Stimulated activated CD8-positive, alpha-beta memory T cell treated with anti-CD3 and anti-CD28 coated beads, Interleukin-12 subunit alpha, Interleukin-12 subunit beta, amount 100 ng/mL, for 24 hours (primary cell): Measurements from ENCODE around the gene C12orf56.
"Not testable (repeated sequence)": the region's sequence is repeated elsewhere in the genome, so short reads cannot be mapped to it uniquely, and the experiment has no call there.

Experiments
- DNase-seq: peaks from one replicate; pipeline ENCODE4 v3.0.0-alpha.2; 2020; ENCODE audit errors: extremely low read depth

The C12orf56 gene

GRCh38 chr12:64387197-64387816 lies 3.3 kb downstream of the C12orf56 start:
- DNase-seq = no peak

- no peak for DNase-seq
Observed at GRCh38 chr12:64385468-64385867, 5.1 kb downstream of the C12orf56 start.

GRCh38 chr12:64385019-64385418 lies 5.5 kb downstream of the C12orf56 start:
- no peak for DNase-seq

DNA sequence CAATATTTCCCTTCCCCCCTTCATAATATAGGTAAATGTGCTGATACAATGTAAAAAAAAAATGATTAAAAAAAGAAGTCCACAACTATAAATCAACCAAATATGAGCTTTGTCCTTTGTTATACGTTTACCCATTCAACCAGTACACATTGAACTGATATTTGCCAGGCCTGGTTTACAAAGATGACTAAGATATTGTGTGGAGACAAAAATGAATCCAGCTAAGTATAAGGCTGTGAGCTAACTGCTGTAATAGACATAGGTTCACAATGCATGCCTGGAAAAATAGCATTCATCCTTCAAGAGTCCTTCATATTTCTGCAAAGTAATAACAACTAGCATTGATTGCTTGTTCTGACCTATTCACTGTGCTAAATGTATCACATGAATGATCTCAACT lies 6.9 kb downstream of the C12orf56 start:
- no peak for DNase-seq

GRCh38 chr12:64362721-64363305 lies 27.7 kb downstream of the C12orf56 start:
- no peak for DNase-seq

DNA sequence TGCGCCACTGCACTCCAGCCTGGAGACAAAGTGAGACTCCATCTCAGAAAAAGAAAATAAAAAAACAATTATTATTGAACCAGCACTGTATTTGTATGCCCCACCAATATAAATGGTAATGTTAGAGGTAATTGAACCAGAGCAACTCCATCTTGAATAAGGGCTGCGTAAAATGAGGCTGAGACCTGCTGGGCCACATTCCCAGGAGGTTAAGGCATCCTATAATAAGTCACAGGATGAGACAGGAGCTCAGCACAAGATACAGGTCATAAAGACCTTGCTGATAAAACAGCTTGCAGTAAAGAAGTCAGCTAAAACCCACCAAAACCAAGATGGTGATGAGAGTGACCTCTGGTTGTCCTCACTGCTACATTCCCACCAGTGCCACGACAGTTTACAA lies 29.4 kb downstream of the C12orf56 start:
- DNase-seq = not testable (repeated sequence)

DNA sequence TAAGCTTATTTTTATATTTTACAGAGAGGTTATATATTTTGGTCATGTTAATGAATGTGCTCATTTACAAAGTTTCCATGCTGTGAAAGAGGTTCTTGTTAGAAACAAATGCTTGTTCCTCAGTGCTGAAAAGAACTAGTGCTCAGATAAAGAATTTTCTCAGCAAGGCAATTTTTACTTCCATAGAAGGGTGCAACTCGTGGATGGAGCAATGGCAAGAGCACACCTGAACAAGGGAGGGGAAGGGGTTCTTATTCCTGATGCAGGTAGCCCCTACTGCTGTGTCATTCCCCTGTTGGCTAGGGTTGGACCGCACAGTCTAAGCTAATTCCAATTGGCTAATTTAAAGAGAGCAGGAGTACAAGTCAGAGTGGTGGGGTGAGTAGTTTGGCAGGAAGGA lies 34.3 kb downstream of the C12orf56 start:
- not testable (repeated sequence) for DNase-seq

- no peak for DNase-seq
Observed at GRCh38 chr12:64352181-64352580, 38.4 kb downstream of the C12orf56 start.

DNA sequence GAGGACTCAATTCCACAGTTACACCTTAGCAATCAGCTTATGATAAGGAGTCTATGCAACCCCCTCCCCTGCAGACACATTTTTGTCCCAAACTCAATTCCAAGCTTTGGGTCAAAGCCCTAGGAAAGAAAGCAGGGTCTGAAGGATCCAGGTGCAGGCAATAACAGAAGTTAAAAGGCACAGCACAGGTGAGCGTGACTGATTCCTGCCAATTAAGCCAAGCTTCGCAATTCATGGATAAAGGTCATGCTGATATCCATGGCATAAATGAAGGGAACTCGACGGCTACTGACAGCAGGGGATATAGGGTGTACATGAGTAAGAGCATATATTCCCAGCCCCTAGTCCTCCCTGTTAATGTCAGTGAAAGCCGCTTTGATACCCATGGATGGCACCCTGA lies 39.3 kb downstream of the C12orf56 start:
- DNase-seq = no peak

- no peak for DNase-seq
Observed at GRCh38 chr12:64347630-64348029, 42.9 kb downstream of the C12orf56 start.

DNA sequence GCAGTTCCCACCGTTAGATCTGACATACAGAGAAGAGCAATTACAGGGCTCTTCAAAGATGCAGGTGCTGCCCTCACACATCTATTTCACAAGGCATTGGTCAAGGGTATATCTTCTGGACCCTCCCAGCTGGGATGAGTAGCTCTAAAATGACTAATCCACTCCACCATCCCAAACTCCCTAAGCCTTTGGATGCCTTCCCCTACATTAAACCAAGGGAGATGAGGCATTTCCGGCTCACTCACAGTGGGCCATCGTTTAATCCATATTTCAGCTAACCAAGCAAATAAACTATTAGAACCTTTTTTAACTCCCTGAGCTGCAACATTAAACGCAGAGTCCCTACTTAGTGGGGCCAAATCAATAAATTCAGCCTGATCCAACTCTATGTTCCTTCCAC lies 45.9 kb downstream of the C12orf56 start:
- not testable (repeated sequence) for DNase-seq

DNA sequence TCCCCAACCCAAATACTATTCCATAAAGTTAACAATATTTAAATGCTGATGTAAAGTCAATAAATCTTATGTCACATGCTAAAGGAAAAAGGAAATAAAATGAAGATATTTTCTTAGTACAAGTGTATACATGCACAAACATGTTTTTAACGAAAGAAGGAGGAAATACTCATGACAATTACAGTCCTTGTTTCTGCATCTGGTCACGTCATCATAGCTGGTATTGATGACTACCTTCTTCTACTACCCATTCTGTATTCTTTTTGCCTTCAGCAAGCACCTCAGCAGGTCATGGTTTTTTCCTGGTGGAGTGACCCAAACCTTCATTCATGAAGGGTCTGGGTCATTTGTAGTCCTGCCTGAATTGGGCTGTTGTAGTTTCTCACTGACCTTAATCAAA lies 50.0 kb downstream of the C12orf56 start:
- not testable (repeated sequence) for DNase-seq

- DNase-seq = no peak
Observed at GRCh38 chr12:64335886-64336466, 54.6 kb downstream of the C12orf56 start.

GRCh38 chr12:64332938-64333337 lies 57.6 kb downstream of the C12orf56 start:
- DNase-seq = no peak

DNA sequence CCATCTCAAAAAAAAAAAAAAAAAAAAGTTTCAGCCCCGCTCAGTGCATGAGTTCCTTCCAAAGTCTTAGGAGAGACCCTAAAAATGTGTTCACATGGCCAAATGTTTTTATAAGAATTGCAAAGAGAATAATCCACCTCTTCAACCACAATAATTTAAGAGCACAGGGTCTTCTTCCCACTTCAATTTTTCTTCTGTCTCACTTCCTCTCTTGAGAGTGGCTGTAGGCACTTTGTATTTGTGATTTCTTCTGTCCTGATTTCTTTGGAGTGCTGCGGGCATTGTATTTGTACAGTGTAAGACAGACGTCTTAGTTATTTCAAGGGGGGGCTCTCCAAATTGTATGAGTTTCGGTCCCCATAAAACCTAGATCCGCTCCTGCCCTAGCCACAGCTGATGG lies 58.3 kb downstream of the C12orf56 start:
- DNase-seq = no peak

GRCh38 chr12:64329031-64329710 lies 61.4 kb downstream of the C12orf56 start:
- not testable (repeated sequence) for DNase-seq

- no peak for DNase-seq
Observed at GRCh38 chr12:64325055-64325454, 65.5 kb downstream of the C12orf56 start.

- DNase-seq = no peak
Observed at GRCh38 chr12:64323476-64324225, 66.9 kb downstream of the C12orf56 start.

DNA sequence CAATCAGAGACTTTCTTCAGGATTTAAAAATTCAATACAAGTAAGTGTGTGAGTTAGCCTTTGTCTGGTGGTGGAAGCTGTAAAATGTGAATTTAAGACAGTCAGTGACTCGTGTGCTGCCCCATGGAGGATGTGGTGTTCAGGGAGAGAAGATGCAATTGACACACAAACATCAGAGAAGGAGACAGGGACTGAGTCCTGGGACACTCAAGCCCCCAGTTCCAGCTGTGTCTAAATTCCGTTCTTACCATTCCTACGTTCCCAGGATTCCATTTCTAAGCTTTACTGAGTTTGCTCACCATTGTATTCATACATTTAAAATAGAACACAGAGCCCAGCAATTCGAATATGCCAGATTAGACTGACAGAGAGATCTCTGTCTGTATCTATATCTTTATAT lies 67.6 kb downstream of the C12orf56 start:
- DNase-seq = no peak

DNA sequence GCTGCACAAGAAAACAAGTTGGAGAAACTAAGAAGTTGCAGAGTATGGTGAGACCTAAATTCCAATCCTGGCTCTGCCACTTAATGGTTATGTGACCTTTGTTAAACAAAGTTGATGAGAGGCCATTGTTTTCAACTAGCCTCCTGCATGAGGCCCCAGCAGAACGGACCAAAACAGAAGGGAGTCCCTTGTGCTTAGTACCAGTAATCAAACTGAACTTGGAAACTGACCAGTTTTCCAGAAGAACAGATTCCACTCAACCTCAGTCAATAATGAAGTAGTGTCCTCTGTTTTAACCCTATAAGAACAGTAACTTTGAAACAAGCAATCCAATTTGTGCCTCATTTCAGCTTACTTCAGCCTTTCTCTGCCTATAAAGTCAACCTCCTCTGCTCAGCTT lies 69.9 kb downstream of the C12orf56 start:
- DNase-seq = no peak

- DNase-seq = not testable (repeated sequence)
Observed at GRCh38 chr12:64319540-64320225, 70.9 kb downstream of the C12orf56 start.

DNA sequence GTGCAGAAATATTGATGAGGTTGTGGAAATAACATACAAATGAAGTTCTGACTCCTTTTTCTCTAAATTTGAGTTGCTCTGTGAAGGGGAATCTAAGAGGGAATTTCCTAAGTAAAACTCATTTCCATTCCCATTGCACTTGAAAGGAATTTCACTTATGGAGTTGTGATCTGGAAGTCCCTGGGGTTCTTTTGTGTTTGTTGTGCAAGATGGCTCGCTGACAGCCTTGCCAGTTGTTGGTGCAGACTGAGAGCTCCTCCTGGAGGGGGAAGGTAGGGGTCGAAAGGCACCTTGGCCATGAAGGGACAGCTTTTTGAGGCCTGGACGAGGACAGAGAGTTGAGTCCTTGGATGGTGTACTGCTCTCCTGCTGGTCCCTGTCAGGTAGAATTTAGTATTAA lies 72.0 kb downstream of the C12orf56 start:
- DNase-seq = no peak
